Measurements from ENCODE around the gene UFL1.
"Not testable (repeated sequence)": the region's sequence is repeated elsewhere in the genome, so short reads cannot be mapped to it uniquely, and the experiment has no call there.

The UFL1 gene

DNA sequence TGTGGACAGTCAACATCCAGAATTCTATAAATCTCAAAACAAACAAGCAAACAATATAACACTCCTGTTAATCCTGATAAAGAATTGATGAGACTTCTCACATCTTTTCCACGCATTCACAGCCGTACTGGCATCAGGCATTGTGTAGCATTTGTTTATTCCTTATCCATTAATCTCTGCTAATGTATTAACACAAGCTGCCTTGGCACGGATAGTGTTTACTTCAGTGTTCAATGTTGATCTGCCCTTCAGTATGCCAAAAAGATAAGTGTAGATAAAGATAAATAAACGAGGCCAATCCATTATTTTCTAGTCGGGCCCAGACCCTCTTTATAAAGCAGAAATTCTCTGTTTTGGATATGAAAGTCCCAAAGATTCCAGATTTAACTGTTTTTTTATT lies 16.1 kb downstream of the UFL1 start:
- H3K36me3 Mint-ChIP-seq (ENCODE audit: insufficient read depth), result peaks cover 59% of the 10 kb centered on the region

DNA sequence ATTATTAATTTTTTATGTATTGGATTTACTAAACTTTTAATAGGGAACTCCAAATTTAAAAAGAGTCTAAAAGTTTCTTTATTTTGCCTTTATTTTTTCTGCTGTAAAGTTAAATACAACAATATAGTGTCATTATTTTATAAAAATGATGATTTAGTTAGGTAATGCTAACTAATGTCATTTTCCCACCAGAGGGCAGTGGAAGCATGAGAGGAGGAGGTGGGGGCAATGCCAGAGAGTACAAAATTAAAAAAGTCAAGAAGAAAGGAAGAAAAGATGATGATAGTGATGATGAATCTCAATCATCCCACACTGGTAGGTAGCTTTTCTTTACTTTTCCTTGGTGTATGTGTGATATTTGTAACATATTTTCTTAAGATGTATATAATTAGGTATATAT lies 21.1 kb downstream of the UFL1 start:
- peak; percentile 45 for ATAC-seq (replicated peaks)
- H3K27me3 Mint-ChIP-seq, result no peaks in the 10 kb centered on the region
- DNase-seq, result no peak
- peaks cover 74% of the 10 kb centered on the region for H3K36me3 Mint-ChIP-seq (ENCODE audit: insufficient read depth)
- no peak overlapping the region for H3K27ac Mint-ChIP-seq
- H3K4me3 Mint-ChIP-seq, result no peak overlapping the region
- H3K4me1 Mint-ChIP-seq (ENCODE audit: low read depth in 2 of 2), result peaks cover 1 to 13% of the 10 kb centered on the region in 2 donors
- H3K9me3 Mint-ChIP-seq, result no peaks in the 10 kb centered on the region

More for the DNA sequence above, 16.1 kb downstream of the UFL1 start:
- no peak for DNase-seq
- Mint-ChIP-seq H3K27me3 (no peaks in the 10 kb centered on the region), H3K4me3 (no peak overlapping the region), H3K9me3 (no peaks in the 10 kb centered on the region), H3K4me1 (ENCODE audit: low read depth in 2 of 2) (peaks cover 1 to 10% of the 10 kb centered on the region in 2 donors), H3K27ac (no peak overlapping the region)
- ATAC-seq (replicated peaks), result no peak

DNA sequence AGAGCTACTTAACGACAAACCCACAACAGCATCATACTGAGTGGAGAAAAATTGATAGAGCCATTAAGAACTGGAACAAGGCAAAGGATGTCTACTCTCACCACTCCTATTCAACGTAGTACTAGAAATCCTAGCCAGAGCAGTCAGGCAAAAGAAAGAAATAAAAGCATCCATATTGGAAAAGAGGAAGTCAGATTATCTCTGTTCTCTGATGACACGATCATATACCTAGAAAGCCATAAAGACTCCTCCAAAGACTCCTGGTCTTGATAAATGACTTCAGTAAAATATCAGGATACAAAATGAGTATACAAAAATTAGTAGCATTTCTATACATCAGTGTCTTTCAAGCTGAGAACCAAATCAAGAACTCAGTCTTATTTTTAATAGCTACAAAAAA lies 24.3 kb downstream of the UFL1 start:
- ATAC-seq (replicated peaks) (no peak), DNase-seq (no peak)
- Mint-ChIP-seq H3K4me3 (no peak overlapping the region), H3K9me3 (no peaks in the 10 kb centered on the region), H3K27ac (no peak overlapping the region), H3K27me3 (no peaks in the 10 kb centered on the region), H3K4me1 (ENCODE audit: low read depth in 2 of 2) (peaks cover 0 to 3% of the 10 kb centered on the region in 2 donors), H3K36me3 (ENCODE audit: insufficient read depth) (peaks cover 67% of the 10 kb centered on the region)

DNA sequence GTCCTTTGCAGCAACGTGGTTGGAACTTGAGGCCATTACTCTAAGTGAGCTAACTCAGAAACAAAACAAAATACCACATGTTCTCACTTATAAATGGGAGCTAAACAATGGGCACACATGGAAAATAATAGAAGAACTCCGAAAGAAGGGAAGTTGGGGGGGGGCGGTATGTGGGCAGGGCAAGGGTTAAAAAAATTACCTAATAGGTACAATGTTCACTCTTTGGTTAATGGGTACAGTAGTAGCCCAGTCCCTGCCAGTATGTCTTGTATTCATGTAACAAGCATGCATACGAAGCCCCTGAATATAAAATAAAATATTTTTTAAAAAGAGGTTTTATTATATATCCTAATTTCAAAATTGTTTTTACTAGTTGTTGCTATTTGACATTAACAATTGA lies 26.0 kb downstream of the UFL1 start:
- Mint-ChIP-seq H3K4me3 (no peak overlapping the region), H3K4me1 (ENCODE audit: low read depth in 2 of 2) (peaks cover 0 to 3% of the 10 kb centered on the region in 2 donors), H3K9me3 (no peaks in the 10 kb centered on the region), H3K36me3 (ENCODE audit: insufficient read depth) (peaks cover 74% of the 10 kb centered on the region), H3K27me3 (no peaks in the 10 kb centered on the region), H3K27ac (no peak overlapping the region)
- ATAC-seq (replicated peaks) (no peak), DNase-seq (no peak)

GRCh38 chr6:96554558-96554957 lies 33.0 kb downstream of the UFL1 start:
- H3K36me3 Mint-ChIP-seq (ENCODE audit: insufficient read depth), result peaks cover 58% of the 10 kb centered on the region
- no peak for DNase-seq
- no peaks in the 10 kb centered on the region for H3K9me3 Mint-ChIP-seq
- no peaks in the 10 kb centered on the region for H3K4me1 Mint-ChIP-seq (ENCODE audit: low read depth in 2 of 2)
- H3K27me3 Mint-ChIP-seq, result no peaks in the 10 kb centered on the region
- ATAC-seq (replicated peaks), result no peak
- H3K27ac Mint-ChIP-seq, result no peak overlapping the region
- H3K4me3 Mint-ChIP-seq, result no peak overlapping the region

GRCh38 chr6:96559740-96560139 lies 38.1 kb downstream of the UFL1 start:
- not testable (repeated sequence) for DNase-seq; H3K36me3 Mint-ChIP-seq (ENCODE audit: insufficient read depth); H3K4me1 Mint-ChIP-seq (ENCODE audit: low read depth in 2 of 2); H3K27me3 Mint-ChIP-seq; H3K9me3 Mint-ChIP-seq; H3K4me3 Mint-ChIP-seq; H3K27ac Mint-ChIP-seq; ATAC-seq (replicated peaks)

DNA sequence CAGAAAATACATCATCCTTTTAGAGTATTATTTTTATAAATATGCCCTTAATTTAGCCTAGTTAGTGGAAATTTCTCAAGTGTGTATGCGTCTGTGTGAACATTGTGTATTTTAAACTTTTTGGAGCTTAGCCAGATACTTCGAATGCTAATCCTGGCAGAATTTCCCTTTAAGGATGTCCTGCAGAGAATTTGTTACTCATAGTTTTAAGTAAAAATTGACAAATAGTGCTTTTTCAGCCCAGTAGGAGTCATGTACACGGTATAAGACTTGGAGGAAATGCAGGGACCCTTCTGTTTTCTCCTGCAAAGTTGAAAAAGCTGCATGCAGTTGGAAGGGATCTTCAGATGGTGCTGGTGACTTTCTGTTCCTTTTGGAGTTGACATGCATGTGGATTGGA lies 41.3 kb downstream of the UFL1 start, which contains the start of gene FHL5:
TSS of gene FHL5 (plus strand) at position 243 of the 400 bp plus-strand sequence. CDS start 40,486 bp downstream, outside the sequence.
- Mint-ChIP-seq H3K27ac (no peak within 1 kb of the TSS), H3K36me3 (ENCODE audit: insufficient read depth) (no peaks in the 10 kb centered on the region), H3K27me3 (peaks cover 0 to 9% of the 10 kb centered on the region in 2 donors), H3K9me3 (no peaks in the 10 kb centered on the region), H3K4me1 (ENCODE audit: low read depth in 2 of 2) (no peaks in the 10 kb centered on the region), H3K4me3 (no peak within 1 kb of the TSS)
- no peak for DNase-seq
- ATAC-seq (replicated peaks), result no peak

DNA sequence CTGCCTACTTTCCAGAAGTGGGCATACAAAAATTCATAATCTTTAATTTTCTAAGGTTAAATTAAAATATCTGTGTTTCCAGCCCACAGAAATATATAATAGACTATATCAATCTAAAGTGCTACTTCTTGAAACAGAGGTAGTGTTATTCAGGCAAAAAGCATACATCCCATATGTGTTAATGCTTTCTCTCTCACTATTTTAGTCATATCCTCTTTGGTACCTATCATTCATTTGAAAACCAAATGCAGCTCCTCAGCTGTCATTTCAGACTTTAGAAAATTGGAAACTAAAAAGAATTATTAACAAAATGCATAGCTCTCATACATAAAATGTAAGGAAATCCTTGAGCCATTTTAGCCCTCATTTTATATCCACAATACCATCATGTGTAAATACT lies 42.2 kb downstream of the UFL1 start:
- H3K27ac Mint-ChIP-seq, result no peak overlapping the region
- H3K4me3 Mint-ChIP-seq, result no peak overlapping the region
- ATAC-seq (replicated peaks) (no peak), DNase-seq (no peak)
- H3K4me1 Mint-ChIP-seq (ENCODE audit: low read depth in 2 of 2), result no peaks in the 10 kb centered on the region
- H3K27me3 Mint-ChIP-seq, result peaks cover 0 to 18% of the 10 kb centered on the region in 2 donors
- H3K9me3 Mint-ChIP-seq, result peaks cover 0 to under 1% of the 10 kb centered on the region in 2 donors
- no peaks in the 10 kb centered on the region for H3K36me3 Mint-ChIP-seq (ENCODE audit: insufficient read depth)

- H3K27me3 Mint-ChIP-seq, result peaks cover 13 to 44% of the 10 kb centered on the region in 2 donors
Observed at GRCh38 chr6:96570053-96570452, 48.4 kb downstream of the UFL1 start.

GRCh38 chr6:96571551-96571950 lies 49.9 kb downstream of the UFL1 start:
- Mint-ChIP-seq H3K4me1 (ENCODE audit: low read depth in 2 of 2) (no peaks in the 10 kb centered on the region), H3K27me3 (peaks cover 13 to 48% of the 10 kb centered on the region in 2 donors), H3K27ac (no peak overlapping the region), H3K4me3 (no peak overlapping the region), H3K36me3 (ENCODE audit: insufficient read depth) (no peaks in the 10 kb centered on the region), H3K9me3 (peaks cover 7 to 29% of the 10 kb centered on the region in 2 donors)
- ATAC-seq (replicated peaks), result no peak
- no peak for DNase-seq

More at GRCh38 chr6:96570053-96570452, 48.4 kb downstream of the UFL1 start:
- ATAC-seq (replicated peaks), result no peak
- peaks cover 7 to 29% of the 10 kb centered on the region in 2 donors for H3K9me3 Mint-ChIP-seq
- no peak overlapping the region for H3K27ac Mint-ChIP-seq
- H3K4me1 Mint-ChIP-seq (ENCODE audit: low read depth in 2 of 2), result no peaks in the 10 kb centered on the region
- no peak overlapping the region for H3K4me3 Mint-ChIP-seq
- no peak for DNase-seq
- H3K36me3 Mint-ChIP-seq (ENCODE audit: insufficient read depth), result no peaks in the 10 kb centered on the region

- ATAC-seq (replicated peaks), result no peak
- H3K27ac Mint-ChIP-seq, result no peak overlapping the region
- peaks cover 23 to 30% of the 10 kb centered on the region in 2 donors for H3K27me3 Mint-ChIP-seq
- H3K4me3 Mint-ChIP-seq, result no peak overlapping the region
- H3K9me3 Mint-ChIP-seq, result peaks cover 0 to 19% of the 10 kb centered on the region in 2 donors
- H3K4me1 Mint-ChIP-seq (ENCODE audit: low read depth in 2 of 2), result no peaks in the 10 kb centered on the region
- H3K36me3 Mint-ChIP-seq (ENCODE audit: insufficient read depth), result no peaks in the 10 kb centered on the region
- no peak for DNase-seq
Observed at GRCh38 chr6:96575359-96575758, 53.8 kb downstream of the UFL1 start.

- Mint-ChIP-seq H3K4me1 (ENCODE audit: low read depth in 2 of 2) (no peaks in the 10 kb centered on the region), H3K9me3 (peaks cover 0 to 10% of the 10 kb centered on the region in 2 donors)
Observed at GRCh38 chr6:96576221-96576620, 54.6 kb downstream of the UFL1 start.

DNA sequence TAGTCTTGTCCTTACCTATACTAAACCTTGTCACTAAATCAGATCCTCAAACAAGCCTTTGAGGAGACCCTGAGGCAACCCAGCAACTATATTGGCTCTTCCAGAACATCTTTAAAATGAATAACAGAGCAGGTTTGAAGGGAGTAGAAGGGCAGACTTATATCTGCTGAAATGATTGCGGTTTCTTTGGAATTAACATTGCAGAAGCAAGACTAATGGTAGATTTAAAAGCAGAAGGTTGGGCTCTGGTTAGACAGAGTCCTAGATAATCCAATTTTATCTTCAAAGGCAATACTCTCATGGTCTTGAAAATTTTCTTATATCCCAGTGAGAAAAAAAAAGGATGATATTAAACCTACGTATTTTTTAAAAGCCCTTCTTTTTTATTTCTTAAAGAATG lies 60.4 kb downstream of the UFL1 start:
- Mint-ChIP-seq H3K4me3 (no peak overlapping the region), H3K27ac (no peak overlapping the region), H3K4me1 (ENCODE audit: low read depth in 2 of 2) (no peaks in the 10 kb centered on the region), H3K27me3 (peaks cover 13 to 16% of the 10 kb centered on the region in 2 donors), H3K36me3 (ENCODE audit: insufficient read depth) (no peaks in the 10 kb centered on the region), H3K9me3 (no peaks in the 10 kb centered on the region)
- no peak for DNase-seq
- no peak for ATAC-seq (replicated peaks)

More at GRCh38 chr6:96576221-96576620, 54.6 kb downstream of the UFL1 start:
- Mint-ChIP-seq H3K27me3 (peaks cover 22 to 23% of the 10 kb centered on the region in 2 donors), H3K27ac (no peak overlapping the region), H3K36me3 (ENCODE audit: insufficient read depth) (no peaks in the 10 kb centered on the region), H3K4me3 (no peak overlapping the region)
- ATAC-seq (replicated peaks) (no peak), DNase-seq (no peak)

DNA sequence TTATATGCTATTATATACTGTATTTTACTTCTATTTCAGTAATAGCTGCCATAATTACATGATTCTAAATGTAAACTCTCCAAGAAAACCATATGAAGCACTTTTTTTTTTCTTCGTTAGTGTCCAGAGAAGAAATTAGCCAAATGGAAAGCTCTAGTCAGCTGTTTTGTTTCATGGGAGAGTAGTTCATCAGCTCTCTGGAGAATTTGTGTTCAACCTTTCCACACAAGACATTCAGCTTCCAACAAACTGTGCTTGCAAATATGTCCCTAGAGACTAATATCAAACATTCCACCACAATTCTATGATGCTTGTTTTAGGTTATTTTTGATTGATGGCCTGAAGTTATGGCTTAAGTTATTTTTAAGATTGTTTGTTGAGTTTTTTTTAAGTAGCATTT lies 60.8 kb downstream of the UFL1 start:
- DNase-seq (no peak), ATAC-seq (replicated peaks) (no peak)
- H3K27ac Mint-ChIP-seq, result no peak overlapping the region
- no peaks in the 10 kb centered on the region for H3K36me3 Mint-ChIP-seq (ENCODE audit: insufficient read depth)
- H3K4me3 Mint-ChIP-seq, result no peak overlapping the region
- H3K9me3 Mint-ChIP-seq, result no peaks in the 10 kb centered on the region
- no peaks in the 10 kb centered on the region for H3K4me1 Mint-ChIP-seq (ENCODE audit: low read depth in 2 of 2)
- peaks cover 9 to 16% of the 10 kb centered on the region in 2 donors for H3K27me3 Mint-ChIP-seq

DNA sequence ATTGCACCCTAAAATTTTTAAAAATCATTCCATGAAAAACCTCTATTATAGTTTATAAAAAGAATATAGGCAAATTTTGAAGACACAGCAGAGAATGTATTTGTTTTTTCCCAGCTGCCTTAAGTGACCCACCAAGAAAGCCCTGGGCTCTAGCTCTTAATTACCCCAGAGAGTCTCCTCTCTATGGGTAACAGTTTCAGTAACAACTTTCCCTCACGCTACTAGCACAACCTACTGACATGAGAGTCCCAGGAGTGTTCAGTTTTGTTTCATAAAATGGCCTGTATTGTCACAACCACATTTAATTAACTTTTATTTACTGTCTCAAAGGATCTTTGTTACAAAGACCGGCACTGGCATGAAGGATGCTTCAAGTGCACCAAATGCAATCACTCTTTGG lies 82.8 kb downstream of the UFL1 start:
- H3K27ac Mint-ChIP-seq, result no peak overlapping the region
- ATAC-seq (replicated peaks), result no peak

More for the DNA sequence above, 82.8 kb downstream of the UFL1 start:
- Mint-ChIP-seq H3K4me3 (no peak overlapping the region), H3K9me3 (no peaks in the 10 kb centered on the region), H3K27me3 (peaks cover 0 to 24% of the 10 kb centered on the region in 2 donors), H3K4me1 (ENCODE audit: low read depth in 2 of 2) (no peaks in the 10 kb centered on the region), H3K36me3 (ENCODE audit: insufficient read depth) (no peaks in the 10 kb centered on the region)
- DNase-seq, result no peak

Data from effector memory CD8-positive, alpha-beta T cell (primary cell).